HUDEP-2 (cell line): ENCODE data around the gene PSMD1.

Experiments
- DNase-seq, 76 experiments: peaks; one replicate each; lab custom pipeline; 2025; ENCODE audit not compliant: unreplicated experiment in 76 of 76; lab: John Stamatoyannopoulos, UW

Gene PSMD1

DNA sequence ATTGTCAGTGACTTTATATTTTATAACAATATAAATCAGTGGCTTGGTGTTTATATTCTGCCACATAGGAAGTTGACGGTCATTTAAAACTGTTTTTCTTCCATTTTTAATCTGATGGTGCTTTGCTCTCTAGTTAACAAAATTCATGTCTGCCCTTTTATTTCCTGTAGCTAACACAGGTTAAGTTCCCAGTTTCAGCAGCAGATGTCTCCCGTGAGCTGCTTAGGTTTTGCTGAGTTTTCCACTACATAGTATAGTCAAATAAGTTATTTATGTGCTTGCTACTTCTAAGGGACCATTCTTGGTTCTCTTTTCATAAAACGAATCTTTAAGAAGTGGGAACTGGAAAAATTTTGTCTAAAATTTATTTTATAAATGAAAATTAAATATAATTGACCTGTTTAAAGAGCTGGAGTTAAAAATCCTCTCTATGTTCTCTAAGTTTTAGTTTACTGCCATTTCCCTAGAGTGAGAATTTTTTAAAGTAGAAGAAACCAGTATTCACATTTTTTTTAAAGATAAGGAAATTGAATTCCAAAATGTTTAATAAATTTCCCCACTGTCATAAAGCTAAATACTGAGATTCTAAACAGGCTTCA lies 47.5 kb downstream of the PSMD1 start:
- DNase-seq = peak in 33 of 76 experiments; percentile 2 to 46 (median 22)

DNA sequence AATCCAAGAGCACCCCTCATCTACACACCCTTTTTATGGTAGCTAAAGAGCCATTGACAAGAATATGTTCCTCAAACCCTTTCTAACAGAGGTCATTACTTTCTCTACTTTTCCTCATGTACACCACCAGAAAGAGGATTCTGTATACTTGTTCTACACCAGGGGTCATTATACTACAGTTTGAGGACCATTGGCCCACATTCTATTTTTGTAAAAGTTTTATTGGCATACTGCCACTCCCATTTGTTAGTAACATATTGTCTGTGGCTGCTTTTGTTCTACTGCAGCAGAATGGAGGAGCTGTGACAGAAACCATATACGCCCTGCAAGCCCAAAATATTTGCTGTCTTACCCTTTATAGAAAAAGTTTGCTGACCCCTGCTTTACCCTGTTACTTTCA lies 53.9 kb downstream of the PSMD1 start:
- no peak for DNase-seq

DNA sequence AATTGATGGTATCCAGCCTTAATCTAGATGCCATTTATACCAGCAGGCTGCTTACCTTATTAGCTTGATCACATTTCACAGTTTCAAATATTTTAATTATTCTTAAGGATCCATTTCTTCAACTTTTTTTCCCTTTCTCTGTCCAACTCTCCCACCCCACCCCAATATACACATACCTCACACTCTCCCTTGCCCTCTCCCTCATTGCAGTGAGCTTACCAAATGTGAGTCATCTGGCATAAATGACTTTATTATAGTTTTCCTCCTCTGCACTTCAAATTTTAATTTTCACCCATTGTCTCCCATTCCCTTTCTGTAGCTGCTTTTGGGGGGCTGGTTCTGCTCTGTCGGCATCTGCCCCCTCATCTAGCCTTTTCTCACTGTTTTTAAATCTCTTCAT lies 55.3 kb downstream of the PSMD1 start:
- DNase-seq = no peak

DNA sequence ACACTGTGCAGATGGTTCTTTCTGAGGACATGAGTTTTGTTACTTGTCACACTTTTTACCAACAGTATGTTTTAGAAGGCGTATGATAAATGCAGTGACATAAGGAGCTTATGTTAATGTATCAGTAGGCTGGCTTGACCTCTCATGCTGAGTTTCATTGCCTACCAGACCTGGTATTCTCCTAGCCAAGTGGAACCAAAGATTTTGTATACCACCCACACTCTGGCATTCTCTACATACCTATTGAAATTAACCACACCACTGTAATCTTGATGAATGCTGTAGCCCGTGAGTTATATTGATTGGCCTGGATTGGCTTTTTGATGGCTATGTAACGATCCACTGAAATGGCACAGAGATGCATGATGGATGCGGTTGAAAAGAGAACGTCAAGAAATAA lies 56.8 kb downstream of the PSMD1 start:
- DNase-seq = no peak

GRCh38 chr2:231115651-231116050 lies 59.0 kb downstream of the PSMD1 start:
- no peak for DNase-seq

- no peak for DNase-seq
Measured at GRCh38 chr2:231117148-231117547, 60.5 kb downstream of the PSMD1 start.

- no peak for DNase-seq
Measured at GRCh38 chr2:231117922-231118613, 61.4 kb downstream of the PSMD1 start.

DNA sequence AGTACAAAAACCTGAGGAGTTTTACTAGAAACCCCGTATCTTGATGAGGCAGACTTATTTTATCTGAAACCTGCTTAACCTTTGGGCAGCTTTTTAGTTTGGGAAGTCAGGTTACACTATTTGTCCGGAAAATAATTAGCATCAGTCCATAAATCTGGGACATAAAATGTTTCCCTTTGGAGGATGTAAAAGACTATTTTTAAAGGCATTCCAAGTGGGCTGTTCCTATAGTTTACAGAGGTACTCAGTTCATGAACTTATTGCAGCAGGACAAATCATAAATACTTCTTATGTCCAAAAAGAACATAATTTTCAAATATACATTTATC lies 61.9 kb downstream of the PSMD1 start:
- DNase-seq = no peak

GRCh38 chr2:231123362-231123898 lies 66.8 kb downstream of the PSMD1 start:
- no peak for DNase-seq

GRCh38 chr2:231124838-231125568 lies 68.3 kb downstream of the PSMD1 start, which contains the start of gene HTR2B:
TSS of gene HTR2B (minus strand) at chr2:231125042. CDS start at chr2:231123764, 1,278 bp downstream.
- no peak for DNase-seq

DNA sequence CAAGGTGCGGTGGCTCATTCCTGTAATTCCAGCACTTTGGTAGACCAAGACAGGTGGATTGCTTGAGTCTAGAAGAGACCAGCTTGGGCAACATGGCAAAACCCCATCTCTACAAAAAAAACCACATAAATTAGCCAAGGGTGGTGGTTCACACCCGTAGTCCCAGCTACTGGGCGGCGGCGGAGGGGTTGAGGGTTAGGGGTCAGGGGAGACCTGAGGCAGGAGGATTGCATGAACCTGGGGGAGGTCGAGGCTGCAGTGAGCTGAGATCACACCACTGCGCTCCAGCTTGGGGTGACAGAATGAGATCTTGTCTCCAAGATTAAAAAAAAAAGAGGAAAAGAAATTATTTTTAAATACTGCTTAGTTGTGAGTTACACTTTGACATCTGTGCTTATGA lies 69.5 kb downstream of the PSMD1 start:
- no peak for DNase-seq

DNA sequence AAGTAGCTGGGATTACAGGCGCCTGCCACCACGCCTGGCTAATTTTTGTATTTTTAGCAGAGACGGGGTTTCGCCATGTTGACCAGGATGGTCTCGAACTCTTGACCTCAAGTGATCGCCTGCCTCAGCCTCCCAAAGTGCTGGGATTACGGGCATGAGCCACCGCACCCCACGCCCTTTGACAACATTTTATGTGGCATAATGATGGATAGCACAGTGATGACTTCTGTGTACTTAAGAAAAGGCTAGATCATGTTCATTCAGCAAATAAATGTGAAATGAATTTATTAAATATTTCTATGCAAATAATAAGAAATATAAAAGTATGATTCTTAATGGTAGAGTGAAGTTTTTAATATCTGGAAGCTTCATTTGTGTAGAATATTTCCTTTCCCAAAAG lies 70.8 kb downstream of the PSMD1 start:
- DNase-seq = no peak

GRCh38 chr2:231127936-231128335 lies 71.3 kb downstream of the PSMD1 start:
- no peak for DNase-seq

DNA sequence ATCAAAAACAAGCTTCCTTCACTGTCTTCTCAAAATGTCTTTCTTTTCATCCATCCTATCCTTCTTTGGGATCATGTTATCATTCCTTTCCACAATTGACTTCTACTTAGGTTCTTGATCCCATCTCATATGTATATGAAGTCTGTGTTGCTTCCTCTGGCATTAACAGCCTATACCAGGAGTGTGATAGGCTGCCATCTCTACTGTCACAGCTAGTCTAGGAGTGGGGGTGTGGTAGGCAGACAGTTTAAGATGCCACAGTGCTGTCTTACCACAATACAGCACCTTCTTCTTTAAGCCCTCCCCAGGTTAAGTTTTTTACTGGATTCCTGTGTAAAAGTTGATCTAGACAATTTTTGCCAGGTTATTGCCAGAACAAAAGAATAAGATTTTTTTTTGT lies 71.9 kb downstream of the PSMD1 start:
- DNase-seq = no peak

- DNase-seq = no peak
Measured at GRCh38 chr2:231129216-231129615, 72.5 kb downstream of the PSMD1 start.

GRCh38 chr2:231130336-231131056 lies 73.8 kb downstream of the PSMD1 start:
- DNase-seq = no peak

GRCh38 chr2:231132129-231132528 lies 75.5 kb downstream of the PSMD1 start:
- no peak for DNase-seq

GRCh38 chr2:231133365-231134099 lies 76.9 kb downstream of the PSMD1 start:
- DNase-seq = no peak

GRCh38 chr2:231134910-231135655 lies 78.4 kb downstream of the PSMD1 start:
- DNase-seq = no peak

GRCh38 chr2:231138699-231139098 lies 82.0 kb downstream of the PSMD1 start:
- DNase-seq = no peak
